Neural progenitor cell (in vitro differentiated cells): ENCODE data around the gene PRKAG2. TPM values are rescaled to one million over a fixed set of nuclear protein-coding genes. Genes with fewer than 3 reads are reported as not detected.

ENCODE experiments used
- DNase-seq: peaks from one replicate; pipeline ENCODE4 v3.0.0-alpha.2; 2016; ENCODE audit warnings: low spot score
- H2AFZ ChIP-seq: fragments of 200-600 bp; sonication (generic); replicated peaks from 2 replicates; pipeline ENCODE4 v1.6.1; 2016; ENCODE audit warnings: antibody characterized with exemption
- H3F3A ChIP-seq: fragments of 200-600 bp; sonication (generic); 2 replicates; pipeline ENCODE4 v1.6.1; 2016; ENCODE audit warnings: antibody characterized with exemption, low read depth
- H3K27ac ChIP-seq: fragments of 200-600 bp; sonication (generic); 2 replicates; pipeline ENCODE4 v1.5.1; 2016; ENCODE audit warnings: mild to moderate bottlenecking
- H3K27me3 ChIP-seq: fragments of 200-600 bp; sonication (generic); 2 replicates; pipeline ENCODE4 v1.6.1; 2016; ENCODE audit warnings: mild to moderate bottlenecking, moderate library complexity
- H3K36me3 ChIP-seq: fragments of 200-600 bp; sonication (generic); 2 replicates; pipeline ENCODE4 v1.5.1; 2016
- H3K4me1 ChIP-seq: fragments of 200-600 bp; sonication (generic); 2 replicates; pipeline ENCODE4 v1.6.1; 2016; ENCODE audit warnings: mixed run types
- H3K4me2 ChIP-seq: fragments of 200-600 bp; sonication (generic); 2 replicates; pipeline ENCODE4 v1.6.1; 2016
- H3K4me3 ChIP-seq: fragments of 200-600 bp; sonication (generic); 2 replicates; pipeline ENCODE4 v1.5.1; 2016
- H3K79me2 ChIP-seq: fragments of 200-600 bp; sonication (generic); 2 replicates; pipeline ENCODE4 v1.6.1; 2016; ENCODE audit warnings: low read depth
- H3K9ac ChIP-seq: fragments of 200-600 bp; sonication (generic); 2 replicates; pipeline ENCODE4 v1.6.1; 2016
- H3K9me3 ChIP-seq: fragments of 200-600 bp; sonication (generic); 2 replicates; pipeline ENCODE4 v1.5.1; 2016; ENCODE audit warnings: low read depth
- H4K20me1 ChIP-seq: fragments of 200-600 bp; sonication (generic); 2 replicates; pipeline ENCODE4 v1.6.1; 2016; ENCODE audit warnings: low read depth
- H3K27ac Mint-ChIP-seq: 3 replicates; pipeline ENCODE4 v1.8.0; 2021; ENCODE audit warnings: mixed read lengths
- H3K27me3 Mint-ChIP-seq: 2 replicates; pipeline ENCODE4 v1.8.0; 2022; ENCODE audit warnings: low read depth, mild to moderate bottlenecking, inconsistent platforms, moderate library complexity, mixed read lengths; ENCODE audit not compliant: insufficient read depth
- H3K36me3 Mint-ChIP-seq: 3 replicates; pipeline ENCODE4 v1.8.0; 2021; ENCODE audit warnings: mixed read lengths
- H3K4me1 Mint-ChIP-seq: 3 replicates; pipeline ENCODE4 v1.8.0; 2021; ENCODE audit warnings: mixed read lengths
- H3K4me3 Mint-ChIP-seq: 3 replicates; pipeline ENCODE4 v1.8.0; 2021; ENCODE audit warnings: mild to moderate bottlenecking, moderate library complexity, mixed read lengths
- H3K9me3 Mint-ChIP-seq: 3 replicates; pipeline ENCODE4 v1.8.0; 2020; ENCODE audit warnings: mixed read lengths
- CTCF ChIP-seq: fragments of 200-600 bp; sonication (generic); IDR thresholded peaks from 2 replicates; pipeline ENCODE4 v1.5.1; 2017; ENCODE audit warnings: antibody characterized with exemption, mild to moderate bottlenecking
- EZH2 ChIP-seq: fragments of 200-600 bp; sonication (generic); IDR thresholded peaks from 2 replicates; pipeline ENCODE4 v1.6.1; 2017; ENCODE audit warnings: antibody characterized with exemption, mild to moderate bottlenecking, moderate library complexity
- EZH2phosphoT487 ChIP-seq: fragments of 200-600 bp; sonication (generic); IDR thresholded peaks from 2 replicates; pipeline ENCODE4 v1.6.1; 2017; ENCODE audit warnings: antibody characterized with exemption
- total RNA-seq: library from RNA; depleted of rRNA; stranded (reverse); fragments of >200 nt; gene quantifications from 2 replicates; pipeline ENCODE4 v1.2.3, GENCODE V29; 2015; ENCODE audit warnings: low replicate concordance

The PRKAG2 gene
- total RNA-seq, 1 donor from 2014 or later: 11.4 TPM

DNA sequence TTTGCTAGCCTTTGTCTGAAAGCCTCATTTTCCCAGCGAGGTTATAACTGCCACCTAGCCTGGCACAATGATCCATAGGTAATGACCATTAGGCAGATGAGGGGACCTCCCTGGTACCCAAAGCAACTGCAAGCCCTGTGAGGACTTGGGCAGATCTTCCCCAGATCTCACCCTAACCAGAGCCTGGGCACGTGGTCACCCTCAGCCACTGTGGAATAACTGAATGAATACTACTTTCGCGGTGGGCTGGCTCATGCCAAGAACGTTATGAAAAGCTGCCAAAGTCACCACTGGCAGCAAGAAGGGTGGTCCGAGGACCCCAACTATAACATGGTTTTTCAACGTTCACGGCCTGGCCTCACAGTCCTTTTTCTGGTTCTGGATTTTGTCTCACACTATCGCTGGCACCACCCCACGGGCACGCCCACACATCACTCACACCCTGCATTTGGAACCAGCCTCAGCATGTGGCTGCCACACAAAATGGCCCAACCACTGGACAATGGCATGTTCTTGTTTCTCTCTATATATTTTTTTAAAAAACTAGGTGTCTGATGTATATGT lies 3.4 kb downstream of the PRKAG2 start:
- peaks cover 25% of the 10 kb centered on the region for H3K27me3 Mint-ChIP-seq
- H3K79me2 ChIP-seq: no peaks in the 10 kb centered on the region
- no peaks in the 10 kb centered on the region for H3K9me3 ChIP-seq
- TF ChIP-seq EZH2phosphoT487: no peak
- no peak for TF ChIP-seq CTCF
- no peak for TF ChIP-seq EZH2
- peaks cover 20% of the 10 kb centered on the region for H3K4me1 Mint-ChIP-seq
- H3K4me1 ChIP-seq: peaks cover 24% of the 10 kb centered on the region
- no peaks in the 10 kb centered on the region for H3K9me3 Mint-ChIP-seq
- no peak overlapping the region for H3K9ac ChIP-seq
- peaks cover 10% of the 10 kb centered on the region for H4K20me1 ChIP-seq
- H3K4me3 ChIP-seq: no peak overlapping the region
- no peak overlapping the region for H3K4me2 ChIP-seq
- no peaks in the 10 kb centered on the region for H3K36me3 ChIP-seq
- DNase-seq: no peak
- H3K27ac ChIP-seq: no peak overlapping the region
- peaks cover 28% of the 10 kb centered on the region for H3K27me3 ChIP-seq
- no peak overlapping the region for H2AFZ ChIP-seq
- peaks cover 26% of the 10 kb centered on the region for H3F3A ChIP-seq
- H3K27ac Mint-ChIP-seq: no peak overlapping the region
- H3K4me3 Mint-ChIP-seq: no peak overlapping the region
- no peaks in the 10 kb centered on the region for H3K36me3 Mint-ChIP-seq

- Histone ChIP-seq H3K9ac (no peak overlapping the region), H3K4me2 (no peak overlapping the region), H2AFZ (no peak overlapping the region), H3K36me3 (no peaks in the 10 kb centered on the region), H3K27me3 (peaks cover 21% of the 10 kb centered on the region), H3K4me3 (no peak overlapping the region), H4K20me1 (peaks cover 4% of the 10 kb centered on the region), H3F3A (peaks cover 26% of the 10 kb centered on the region), H3K4me1 (peaks cover 22% of the 10 kb centered on the region), H3K9me3 (no peaks in the 10 kb centered on the region), H3K27ac (no peak overlapping the region), H3K79me2 (no peaks in the 10 kb centered on the region)
- Mint-ChIP-seq H3K4me3 (no peak overlapping the region), H3K4me1 (peaks cover 27% of the 10 kb centered on the region), H3K27me3 (peaks cover 18% of the 10 kb centered on the region), H3K27ac (no peak overlapping the region), H3K9me3 (no peaks in the 10 kb centered on the region), H3K36me3 (no peaks in the 10 kb centered on the region)
- no peak for TF ChIP-seq CTCF
- no peak for TF ChIP-seq EZH2phosphoT487
- no peak for TF ChIP-seq EZH2
- DNase-seq: no peak
Observed at GRCh38 chr7:151872531-151873401, 4.1 kb downstream of the PRKAG2 start.

- TF ChIP-seq CTCF (peak; percentile 7), EZH2 (no peak)
- Histone ChIP-seq H3K4me1 (peaks cover 16% of the 10 kb centered on the region), H3F3A (peaks cover 25% of the 10 kb centered on the region), H3K9ac (no peak overlapping the region), H3K36me3 (no peaks in the 10 kb centered on the region), H3K4me3 (no peak overlapping the region), H2AFZ (no peak overlapping the region), H4K20me1 (peaks cover 4% of the 10 kb centered on the region), H3K27ac (no peak overlapping the region), H3K27me3 (peaks cover 12% of the 10 kb centered on the region), H3K79me2 (no peaks in the 10 kb centered on the region), H3K9me3 (no peaks in the 10 kb centered on the region), H3K4me2 (no peak overlapping the region)
- peaks cover 33% of the 10 kb centered on the region for H3K4me1 Mint-ChIP-seq
- no peaks in the 10 kb centered on the region for H3K9me3 Mint-ChIP-seq
- H3K4me3 Mint-ChIP-seq: no peak overlapping the region
- DNase-seq: no peak
- no peaks in the 10 kb centered on the region for H3K36me3 Mint-ChIP-seq
- peaks cover 18% of the 10 kb centered on the region for H3K27me3 Mint-ChIP-seq
- no peak overlapping the region for H3K27ac Mint-ChIP-seq
Observed at GRCh38 chr7:151871904-151872303, 5.0 kb downstream of the PRKAG2 start.
